ENCODE data around the gene FTO. TPM values are rescaled to one million over a fixed set of nuclear protein-coding genes. Genes with fewer than 3 reads are reported as not detected.

The FTO gene
- total and polyA plus RNA-seq, 2 of the 8 experiments (the other 6 are each of a cell fraction or from before 2014, with no cell fraction given) = 34.5 to 59.8 TPM

- TF ChIP-seq TBP (IDR thresholded peaks at IDR 0.05; ENCODE audit: low read depth, low read length) (no peak), BACH1 (IDR thresholded peaks at IDR 0.05; ENCODE audit: low read length) (no peak), SAP30 (IDR thresholded peaks at IDR 0.05; ENCODE audit: insufficient read depth, insufficient replicate concordance, low read length) (no peak)
Observed at GRCh38 chr16:53726625-53727024, 22.7 kb downstream of the FTO start (continued).

Measured in H1 (cell line).